ENCODE measurements around the gene C22orf15.

C22orf15 gene, protein sequence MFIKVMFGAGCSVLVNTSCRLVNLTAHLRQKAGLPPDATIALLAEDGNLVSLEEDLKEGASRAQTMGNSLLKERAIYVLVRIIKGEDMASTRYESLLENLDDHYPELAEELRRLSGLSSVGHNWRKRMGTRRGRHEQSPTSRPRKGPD

DNA sequence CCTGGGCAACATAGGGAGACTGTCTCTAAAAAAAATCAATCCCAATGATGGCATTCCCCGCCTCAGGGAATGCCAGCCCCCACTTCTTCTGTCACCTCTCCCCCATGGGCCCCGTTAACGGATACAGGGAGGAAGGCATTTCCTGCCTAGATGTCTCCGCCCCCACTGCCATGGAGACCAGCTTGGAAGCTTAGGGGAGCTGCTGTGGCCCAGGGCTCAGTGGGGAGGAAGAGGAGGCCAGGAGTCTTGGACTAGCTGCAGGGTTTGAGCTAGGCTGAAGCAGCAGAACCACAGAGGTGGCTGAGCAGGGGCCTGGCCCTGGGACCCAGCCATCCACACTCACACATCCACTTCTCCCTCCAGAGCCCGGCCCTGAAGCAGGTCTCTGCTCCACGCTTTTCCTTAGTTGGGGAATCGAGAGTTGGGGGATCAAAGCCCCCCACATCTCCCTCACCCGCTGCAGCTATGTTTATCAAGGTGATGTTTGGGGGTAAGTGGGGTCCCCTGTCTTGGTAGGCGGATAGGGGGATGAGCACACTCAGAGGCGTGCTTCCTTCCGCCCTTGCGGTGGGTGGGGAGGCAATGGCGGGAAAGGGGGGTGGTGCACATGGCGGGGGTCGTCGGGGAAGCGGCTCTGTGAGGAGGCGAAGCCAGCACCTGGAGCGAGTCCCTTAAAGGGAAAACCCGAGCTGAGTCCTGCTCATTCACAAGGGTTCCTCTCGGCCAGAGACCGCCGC, at the start of gene C22orf15:
Gene C22orf15, plus strand, starts transcription at position 149 of the 737 bp plus-strand sequence. Its CDS starts 317 bp downstream, at position 466.
- DNase-seq (ENCODE audit: low spot score), result no peak

DNA sequence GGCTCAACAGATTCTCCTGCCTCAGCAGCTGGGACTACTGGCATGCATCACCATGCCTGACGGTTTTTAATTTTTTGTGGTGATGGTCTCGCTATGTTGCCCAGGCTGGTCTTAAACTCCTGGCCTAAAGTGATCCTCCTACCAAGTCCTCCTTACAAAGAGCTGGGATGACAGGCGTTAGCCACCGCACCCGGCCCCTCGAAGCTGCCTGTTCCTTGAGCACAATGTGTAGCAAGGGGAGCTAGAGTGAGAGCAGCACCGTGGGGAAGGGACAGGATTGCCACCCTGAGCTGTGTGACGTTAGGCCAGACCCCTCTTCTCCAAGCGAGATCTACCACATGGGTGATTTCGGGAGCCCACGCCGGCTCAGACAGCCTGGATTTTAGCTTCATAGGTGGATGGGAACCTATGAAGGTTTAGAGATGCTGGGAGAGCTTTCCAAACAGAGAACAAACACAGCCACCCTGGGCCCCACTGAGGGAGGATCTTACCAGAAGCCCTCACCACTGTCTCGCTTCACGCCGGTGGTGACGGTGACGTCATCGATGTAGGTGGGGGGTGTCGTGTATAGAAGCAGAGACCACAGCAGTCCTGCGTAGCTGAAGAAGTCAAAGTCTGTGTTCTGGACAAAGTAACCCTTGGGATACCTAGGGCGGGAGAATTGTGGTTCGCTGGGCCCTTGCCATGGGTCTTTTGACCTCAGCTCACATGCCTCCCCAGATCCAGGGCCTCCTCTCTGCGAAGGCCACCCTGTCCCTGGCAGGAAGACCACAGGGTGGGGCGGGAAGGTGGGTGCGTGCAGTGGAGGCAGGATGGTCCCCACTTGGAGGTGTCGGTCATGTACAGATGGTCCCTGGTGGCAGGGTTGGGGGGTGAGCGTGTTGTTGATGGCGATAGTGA, 48.8 kb upstream of the C22orf15 start:
- no peak for DNase-seq (ENCODE audit: low spot score)

DNA sequence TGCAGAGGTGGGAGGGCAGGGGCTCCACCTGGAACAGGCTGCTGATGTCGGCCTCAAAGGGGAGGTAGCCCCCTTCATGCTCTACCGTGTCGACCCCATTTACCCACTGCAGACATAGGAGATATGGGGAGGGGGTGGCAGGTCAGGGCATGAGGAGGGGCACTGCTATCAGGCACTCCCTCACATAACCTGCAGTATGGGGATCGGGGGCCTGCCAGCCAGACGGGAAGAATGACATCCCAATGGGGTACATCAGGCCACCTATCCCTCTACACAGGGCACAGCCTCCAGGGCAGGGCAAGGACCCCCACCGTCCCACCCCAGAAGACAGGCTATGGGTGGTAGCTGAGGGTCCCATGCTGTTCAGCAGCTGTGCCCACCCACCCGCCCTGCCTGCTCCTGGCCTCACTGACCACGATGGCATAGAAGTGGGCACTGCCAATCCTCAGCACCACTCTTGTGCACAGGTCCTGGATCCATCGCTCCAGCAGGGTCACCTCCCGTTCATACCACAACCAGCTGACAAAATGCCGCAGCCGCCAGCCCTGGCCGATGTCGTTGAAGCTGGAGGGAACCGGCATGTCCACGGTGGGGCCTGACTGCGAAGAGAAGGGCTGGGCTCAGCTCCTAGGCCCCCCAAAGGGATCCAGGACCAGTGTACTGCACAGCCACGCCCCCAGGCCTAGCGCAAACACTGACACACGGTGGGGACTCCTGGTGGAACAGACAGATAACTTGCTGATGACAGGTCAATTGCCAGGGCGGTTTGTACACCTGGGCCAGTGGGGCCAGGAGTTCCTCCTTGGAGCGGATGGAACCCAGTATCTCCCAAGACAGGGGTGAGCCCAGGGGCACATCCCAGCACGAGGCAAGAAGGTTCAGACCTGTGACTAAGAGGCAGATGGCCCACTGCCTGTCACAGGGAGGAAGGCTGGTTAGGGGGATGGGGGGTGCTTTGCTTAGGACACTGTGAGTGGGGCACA, 47.9 kb upstream of the C22orf15 start:
- DNase-seq (ENCODE audit: low spot score), result no peak

DNA sequence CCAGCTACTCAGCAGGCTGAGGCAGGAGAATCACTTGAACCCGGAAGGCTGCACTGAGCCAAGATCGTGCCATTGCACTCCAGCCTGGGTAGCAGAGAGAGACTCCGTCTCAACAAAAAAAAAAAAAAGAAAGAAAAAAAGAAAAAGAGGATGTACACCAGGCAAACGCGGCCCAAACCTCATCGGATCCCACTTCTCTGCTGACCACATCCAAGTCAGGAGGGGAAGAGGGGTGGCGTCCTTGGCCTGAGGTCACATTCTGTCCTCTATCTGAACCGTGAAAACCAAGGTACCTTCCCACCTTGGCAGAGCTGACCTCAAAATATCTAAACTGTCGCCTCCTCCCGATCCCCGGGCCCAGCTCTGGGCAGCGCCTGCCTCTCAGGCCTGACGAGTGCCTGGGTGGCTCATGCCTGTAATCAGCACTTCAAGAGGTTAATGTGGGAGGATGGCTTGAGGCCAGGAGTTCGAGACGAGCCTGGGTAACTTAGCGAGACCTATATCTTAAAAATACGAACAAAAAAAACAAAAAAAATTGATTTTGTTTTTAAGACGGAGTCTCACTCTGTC, 46.9 kb upstream of the C22orf15 start:
- no peak for DNase-seq (ENCODE audit: low spot score)

DNA sequence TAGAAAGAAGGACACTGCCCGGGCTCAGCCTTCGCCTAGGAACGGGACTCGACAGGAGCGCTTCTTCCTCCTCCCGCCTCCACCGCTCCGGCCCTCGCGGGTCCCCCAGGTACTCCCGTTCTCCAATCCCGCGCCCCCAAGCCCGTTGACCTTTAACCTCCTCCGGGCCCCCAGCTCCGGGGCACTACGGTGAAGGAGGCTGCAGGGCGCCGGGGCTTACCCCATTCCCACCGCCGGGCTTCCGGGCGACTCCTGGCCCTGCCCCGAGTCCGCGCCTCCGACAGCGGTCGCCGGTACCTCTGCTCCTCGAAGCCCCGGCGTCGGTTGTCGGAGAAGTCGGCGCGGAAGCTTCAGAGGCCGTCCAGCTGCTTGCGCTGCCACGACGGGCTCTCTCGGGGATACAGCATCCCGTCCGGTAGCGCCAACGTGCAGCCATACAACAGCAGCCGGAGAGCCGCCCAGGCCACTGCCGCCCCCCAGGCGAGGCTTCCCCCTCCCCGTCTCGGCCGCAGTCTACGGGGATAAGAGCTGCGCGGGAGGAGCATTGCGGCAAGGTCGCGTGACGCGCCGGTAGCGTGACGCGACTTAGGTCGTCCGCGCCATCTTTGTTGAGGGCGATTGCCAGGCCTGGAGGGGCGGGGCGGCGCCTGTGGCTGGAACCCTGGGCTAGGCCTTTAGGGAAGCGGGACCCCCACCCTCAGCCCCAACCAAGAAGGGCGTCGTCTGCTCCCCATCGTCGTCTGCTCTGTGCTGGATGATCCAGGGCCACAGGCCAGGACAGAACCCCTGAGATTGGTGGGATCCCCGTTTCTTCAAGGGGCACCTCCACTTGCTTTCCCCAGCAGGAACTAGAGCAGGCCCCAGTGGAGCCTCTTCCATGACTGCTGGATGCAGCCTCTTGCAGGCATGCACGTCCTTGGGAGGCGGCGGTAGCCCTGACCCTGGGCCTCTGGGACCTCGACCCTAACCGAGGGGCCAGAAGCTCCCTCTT, 45.7 kb upstream of the C22orf15 start:
- DNase-seq (ENCODE audit: low spot score), result peak; percentile 84

DNA sequence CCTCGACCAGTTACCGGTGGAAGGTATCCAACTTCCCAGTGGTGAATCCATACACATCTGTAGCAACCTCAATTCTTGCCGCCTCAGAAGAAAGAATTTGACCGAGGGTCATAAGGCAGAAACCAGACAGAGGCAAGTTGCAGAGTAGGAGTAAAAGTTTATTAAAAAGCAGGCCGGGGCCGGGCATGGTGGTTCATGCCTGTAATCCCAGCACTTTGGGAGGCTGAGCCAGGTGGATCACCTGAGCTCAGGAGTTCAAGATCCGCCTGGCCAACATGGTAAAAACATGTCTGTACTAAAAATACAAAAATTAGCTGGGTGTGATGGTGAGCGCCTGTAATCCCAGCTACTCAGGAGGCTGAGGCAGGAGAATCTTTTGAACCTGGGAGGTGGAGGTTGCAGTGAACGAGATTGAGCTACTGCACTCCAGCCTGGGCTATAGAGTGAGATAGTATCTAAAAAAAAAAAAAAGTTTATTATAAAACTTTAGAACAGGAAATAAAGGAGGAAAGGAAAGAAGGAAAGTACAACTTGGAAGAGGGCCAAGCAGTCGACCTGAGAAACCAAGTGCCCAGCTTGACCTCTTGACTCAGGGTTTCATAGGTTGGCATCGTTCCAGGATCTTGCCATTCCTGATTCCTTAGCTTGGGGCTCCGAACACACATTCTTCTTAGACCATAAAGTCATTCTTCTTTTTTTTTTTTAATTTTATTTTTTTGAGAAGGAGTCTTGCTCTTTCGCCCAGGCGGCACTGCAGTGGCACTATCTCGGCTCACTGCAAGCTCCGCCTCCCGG, 44.2 kb upstream of the C22orf15 start:
- no peak for DNase-seq (ENCODE audit: low spot score)

DNA sequence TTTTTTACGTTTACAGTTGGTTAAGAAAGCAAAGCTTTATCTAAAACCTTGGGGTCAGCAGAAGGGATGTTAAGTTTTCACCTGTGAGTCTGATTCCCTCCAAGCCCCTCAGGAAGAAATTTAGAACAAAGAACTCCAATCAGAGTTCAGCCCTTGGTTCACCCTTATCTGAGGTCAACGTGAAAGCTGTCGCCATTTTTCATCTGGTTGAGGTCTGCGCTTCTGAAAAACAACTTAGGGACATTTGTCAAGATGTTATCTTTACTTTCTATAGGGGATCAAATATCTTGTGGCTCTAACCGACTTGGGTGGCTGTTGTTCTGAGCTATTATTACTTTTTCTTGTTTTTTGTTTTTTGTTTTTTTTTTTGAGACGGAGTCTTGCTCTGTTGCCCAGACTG, 41.9 kb upstream of the C22orf15 start:
- no peak for DNase-seq (ENCODE audit: low spot score)

DNA sequence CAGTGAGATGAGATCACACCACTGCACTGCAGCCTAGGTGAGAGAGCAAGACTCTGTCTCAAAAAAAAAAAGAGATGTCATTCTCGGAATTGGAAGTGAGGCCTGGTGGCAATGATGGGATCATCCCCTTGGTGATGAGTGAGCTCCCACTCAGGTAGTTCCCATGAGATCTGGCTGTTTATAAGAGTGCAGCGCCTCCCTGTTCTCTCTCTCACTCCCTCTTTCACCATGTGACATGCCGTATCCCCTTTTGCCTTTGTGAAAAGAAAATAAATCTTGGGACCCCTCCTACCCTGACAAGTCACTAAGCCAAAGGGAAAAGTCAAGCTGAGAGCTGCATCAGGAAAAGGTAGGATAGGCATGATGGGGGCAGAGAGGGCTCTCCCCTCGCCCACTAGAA, 40.6 kb upstream of the C22orf15 start:
- DNase-seq (ENCODE audit: low spot score), result no peak

DNA sequence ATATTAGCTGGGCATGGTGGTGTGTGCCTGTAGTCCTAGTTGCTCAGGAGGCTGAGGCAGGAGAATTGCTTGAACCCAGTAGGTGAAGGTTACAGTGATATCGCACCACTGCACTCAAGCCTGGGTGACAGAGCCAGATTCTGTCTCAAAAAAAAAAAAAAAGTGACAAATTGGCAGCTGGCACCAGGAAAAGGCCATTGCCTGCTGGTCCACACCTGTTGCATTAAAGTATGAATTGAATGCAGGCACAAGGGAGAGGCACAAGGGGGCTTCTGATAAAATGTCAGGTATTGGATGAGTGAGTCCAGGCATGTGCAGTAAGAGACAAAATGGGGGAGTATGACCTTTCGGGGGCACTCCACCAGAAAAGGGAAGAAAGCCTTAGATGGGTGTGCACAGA, 40.1 kb upstream of the C22orf15 start:
- no peak for DNase-seq (ENCODE audit: low spot score)

DNA sequence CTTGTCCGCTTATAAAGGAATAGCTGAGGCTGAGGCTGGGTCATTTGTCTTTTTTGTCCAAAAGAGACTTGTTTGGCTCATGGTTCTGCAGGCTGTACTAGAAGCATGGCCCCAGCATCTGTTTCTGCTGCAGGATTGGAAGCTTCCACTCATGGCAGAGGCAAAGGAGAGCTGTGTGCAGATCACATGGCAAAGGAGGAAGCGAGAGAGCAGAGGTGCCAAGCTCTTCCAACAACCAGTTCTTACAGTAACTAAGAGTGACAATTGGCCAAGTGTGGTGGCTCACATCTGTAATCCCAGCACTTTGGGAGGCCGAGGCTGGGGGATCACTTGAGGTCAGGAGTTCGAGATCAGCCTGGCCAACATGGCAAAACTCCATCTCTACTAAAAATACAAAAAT, 34.7 kb upstream of the C22orf15 start:
- DNase-seq (ENCODE audit: low spot score), result peak; percentile 57

DNA sequence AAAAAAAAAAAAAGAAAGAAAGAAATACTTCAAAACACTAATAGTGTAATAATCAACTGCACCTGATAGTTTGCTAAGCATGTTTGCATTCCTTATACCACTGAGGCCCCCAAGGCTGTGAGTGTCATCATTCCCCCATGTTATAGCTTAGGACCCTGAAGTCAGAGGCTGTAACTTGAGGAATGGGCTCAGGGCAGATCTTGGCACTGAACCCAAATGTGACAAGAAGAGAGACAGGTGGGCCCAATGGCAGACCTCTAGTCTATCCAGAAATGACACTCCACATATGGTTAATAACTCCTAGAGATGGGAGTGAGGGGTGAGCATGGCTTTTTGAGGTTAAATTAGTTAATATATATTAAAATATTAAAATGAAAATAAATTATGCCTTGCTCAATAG, 25.1 kb upstream of the C22orf15 start:
- DNase-seq (ENCODE audit: low spot score), result no peak

DNA sequence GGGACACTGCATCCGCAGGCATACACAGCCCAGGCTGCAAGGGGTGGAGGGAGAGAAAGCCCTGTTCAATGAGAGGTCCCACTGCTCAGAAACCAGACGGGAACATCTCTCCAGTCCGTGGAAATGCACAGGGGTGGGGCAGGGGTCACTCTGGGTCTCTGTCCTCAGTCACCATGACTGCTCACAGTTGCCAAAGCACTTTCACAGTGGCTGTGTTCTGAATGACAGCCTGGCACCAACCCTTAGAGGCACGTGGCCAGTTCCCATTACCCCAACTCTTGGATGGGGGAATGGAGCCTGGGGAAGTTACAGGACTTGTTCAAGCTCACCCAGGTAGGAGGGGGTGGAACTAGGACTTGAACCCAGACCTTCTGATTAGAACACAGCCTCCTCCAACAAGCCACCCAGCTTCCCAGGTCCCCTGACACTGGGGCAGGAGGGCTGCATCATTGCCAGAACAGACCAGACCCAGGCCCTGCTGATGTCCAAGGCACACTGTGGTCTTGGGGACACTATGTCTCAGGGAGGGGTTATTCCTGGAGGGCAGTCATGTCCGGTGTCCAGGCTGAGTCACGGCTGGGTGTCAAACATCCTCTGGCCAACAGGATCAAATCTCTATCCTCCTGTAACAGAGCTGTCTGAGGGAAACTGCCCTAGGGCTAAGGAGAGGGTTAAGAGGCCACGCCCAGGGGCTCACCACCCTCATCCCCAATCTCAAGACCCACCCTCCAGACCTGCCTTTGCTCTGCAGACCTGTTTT, 20.1 kb upstream of the C22orf15 start:
- no peak for DNase-seq (ENCODE audit: low spot score)

DNA sequence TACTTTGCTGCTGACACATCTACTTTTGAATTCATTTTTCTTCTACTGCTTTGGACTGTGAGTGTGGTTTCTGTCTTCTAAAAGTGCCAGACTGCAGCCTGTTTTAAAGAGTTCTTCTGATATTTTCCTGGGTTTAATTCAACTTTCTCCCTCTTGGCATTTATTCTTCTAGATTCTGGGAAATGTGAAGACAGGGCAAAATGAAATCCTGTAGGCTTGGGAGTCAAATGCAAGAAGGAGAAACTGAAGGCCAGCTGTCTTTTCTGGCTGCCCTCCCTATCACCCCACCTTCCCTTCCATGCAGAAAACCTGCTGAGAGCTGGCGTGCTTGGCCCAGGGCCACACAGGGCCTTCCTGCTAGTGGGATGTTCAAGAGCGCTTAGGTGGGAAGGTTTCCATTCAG, 19.5 kb upstream of the C22orf15 start:
- no peak for DNase-seq (ENCODE audit: low spot score)

DNA sequence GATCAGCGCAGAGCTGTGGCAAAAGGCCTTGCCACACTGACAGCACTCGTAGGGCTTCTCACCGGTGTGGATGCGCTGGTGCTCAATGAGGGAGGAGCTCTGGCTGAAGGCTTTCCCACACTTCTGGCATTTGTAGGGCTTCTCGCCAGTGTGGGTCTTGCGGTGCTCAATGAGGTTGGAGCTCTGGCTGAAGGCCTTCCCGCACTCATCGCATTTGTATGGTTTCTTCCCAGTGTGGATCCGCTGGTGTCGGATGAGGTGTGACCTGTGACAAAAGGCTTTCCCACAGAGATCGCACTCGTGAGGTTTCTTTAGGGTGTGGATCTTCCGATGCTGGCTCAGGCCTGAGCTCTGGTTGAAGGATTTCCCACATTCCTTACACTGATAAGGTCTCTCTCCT, 18.8 kb upstream of the C22orf15 start:
- no peak for DNase-seq (ENCODE audit: low spot score)

DNA sequence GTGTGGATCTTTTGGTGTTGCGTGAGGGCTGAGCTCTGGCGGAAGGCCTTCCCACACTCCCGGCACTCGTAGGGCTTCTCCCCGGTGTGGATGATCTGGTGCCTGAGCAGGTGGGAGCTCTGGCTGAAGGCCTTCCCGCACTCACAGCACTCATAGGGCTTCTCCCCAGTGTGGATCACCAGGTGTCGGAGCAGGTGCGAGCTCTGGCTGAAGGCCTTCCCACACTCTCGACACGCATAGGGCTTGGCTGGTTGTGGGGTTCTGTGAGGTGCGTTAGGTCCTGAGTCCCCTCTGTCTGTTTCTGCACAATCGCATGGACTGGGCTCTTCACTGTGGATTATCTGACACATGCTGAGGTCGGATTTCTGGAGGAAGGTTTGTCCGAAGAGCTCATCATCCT, 18.3 kb upstream of the C22orf15 start:
- DNase-seq (ENCODE audit: low spot score), result no peak

DNA sequence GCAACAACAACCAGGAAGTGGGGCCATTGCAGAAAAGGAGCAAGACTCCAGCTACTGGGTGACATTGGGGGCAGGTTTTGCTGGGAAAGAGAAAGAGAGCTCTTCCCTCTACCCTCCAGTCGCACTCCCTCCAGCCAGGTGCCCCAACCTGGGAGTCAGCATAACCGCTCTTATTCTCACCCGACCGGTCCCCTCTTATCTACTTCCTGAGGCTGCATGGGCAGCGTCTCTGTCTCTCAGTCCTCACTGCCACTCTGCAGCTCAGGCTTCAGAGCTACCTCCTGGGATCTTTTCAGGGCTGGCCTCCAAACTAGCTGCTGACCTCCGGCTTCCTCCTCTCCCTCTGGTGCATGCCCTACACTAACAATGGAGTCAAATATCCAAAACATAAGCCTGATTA, 17.0 kb upstream of the C22orf15 start:
- DNase-seq (ENCODE audit: low spot score), result no peak

DNA sequence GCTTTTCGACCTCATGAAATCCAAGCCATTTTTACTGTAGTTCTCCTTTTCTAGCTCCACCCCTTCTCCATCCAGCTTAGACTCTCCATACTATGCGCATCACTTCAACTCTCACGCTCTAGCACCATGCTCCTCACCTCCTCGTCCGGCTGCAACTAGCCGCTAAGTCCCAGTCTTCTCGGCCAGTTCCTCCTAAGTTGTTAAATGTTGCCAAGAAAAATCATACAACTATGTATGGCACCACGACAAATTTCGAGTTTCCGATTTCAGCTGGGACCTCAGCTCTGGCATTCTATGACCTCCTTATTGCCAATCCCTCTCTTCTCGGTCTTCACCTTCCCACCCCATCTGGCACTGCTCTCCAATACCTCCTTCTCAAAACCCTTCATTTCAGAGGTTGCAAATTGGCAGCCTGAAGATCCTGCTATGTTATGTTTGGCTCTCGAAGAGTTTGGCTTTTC, 12.9 kb upstream of the C22orf15 start:
- no peak for DNase-seq (ENCODE audit: low spot score)

DNA sequence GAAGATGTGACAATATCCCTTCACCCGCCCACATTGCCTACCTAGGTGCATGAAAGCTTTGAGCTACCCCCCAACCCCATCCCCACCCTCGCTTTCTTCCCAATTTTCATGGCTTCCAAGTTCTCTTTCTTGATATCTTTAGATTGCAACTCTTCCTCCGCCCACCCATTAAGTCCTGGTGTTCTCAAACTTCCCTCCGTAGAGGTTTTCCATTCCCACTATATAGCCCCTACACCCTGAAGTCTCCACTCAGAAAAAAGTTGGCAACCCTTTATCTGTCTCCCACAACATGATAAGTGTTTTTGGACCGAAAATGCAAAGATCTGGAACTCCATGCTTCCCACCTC, 12.4 kb upstream of the C22orf15 start:
- DNase-seq (ENCODE audit: low spot score), result no peak
